HEK293T (cell line): ENCODE results near the gene AMBP.

Experiments used
- CTCF ChIA-PET: fragments of 350-600 bp; formaldehyde crosslinking; extraction: SDS; loops from one replicate; lab custom pipeline; 2021; ENCODE audit warnings: antibody characterized with exemption, inconsistent platforms; lab: Yijun Ruan, JAX
- POLR2A ChIA-PET: fragments of 350-600 bp; formaldehyde crosslinking; extraction: SDS; loops from one replicate; lab custom pipeline; 2020; ENCODE audit warnings: antibody characterized with exemption, inconsistent platforms; lab: Yijun Ruan, JAX
- DNase-seq: peaks from one replicate; pipeline ENCODE4 v3.0.0; 2012; ENCODE audit warnings: mixed read lengths; ENCODE audit errors: extremely low spot score
- ARNT ChIP-seq: fragments of 450-650 bp; IDR thresholded peaks from 2 replicates; pipeline ENCODE4 v1.6.1; 2017; ENCODE audit warnings: mild to moderate bottlenecking
- BHLHE40 ChIP-seq: fragments of 450-650 bp; IDR thresholded peaks from 2 replicates; pipeline ENCODE4 v1.6.1; 2016; ENCODE audit warnings: mild to moderate bottlenecking, moderate library complexity, borderline replicate concordance
- CTBP1 ChIP-seq: fragments of 450-650 bp; IDR thresholded peaks from 2 replicates; pipeline ENCODE4 v1.6.1; 2016; ENCODE audit warnings: borderline replicate concordance
- ELF4 ChIP-seq: fragments of 450-650 bp; IDR thresholded peaks from 2 replicates; pipeline ENCODE4 v1.6.1; 2017; ENCODE audit warnings: antibody characterized with exemption
- FOXA1 ChIP-seq: fragments of 450-650 bp; IDR thresholded peaks from 2 replicates; pipeline ENCODE4 v1.6.1; 2016; ENCODE audit warnings: mild to moderate bottlenecking
- FOXK2 ChIP-seq: fragments of 450-650 bp; IDR thresholded peaks from 2 replicates; pipeline ENCODE4 v1.6.1; 2016; ENCODE audit warnings: mild to moderate bottlenecking
- FOXM1 ChIP-seq: fragments of 450-650 bp; IDR thresholded peaks from 2 replicates; pipeline ENCODE4 v1.6.1; 2017; ENCODE audit warnings: mild to moderate bottlenecking, borderline replicate concordance
- HDGF ChIP-seq: fragments of 450-650 bp; IDR thresholded peaks from 2 replicates; pipeline ENCODE4 v1.6.1; 2017; ENCODE audit warnings: antibody characterized with exemption, borderline replicate concordance
- L3MBTL2 ChIP-seq: fragments of 450-650 bp; conservative IDR thresholded peaks from 2 replicates; pipeline ENCODE4 v1.6.1; 2016; ENCODE audit warnings: mild to moderate bottlenecking
- LEF1 ChIP-seq: fragments of 450-650 bp; IDR thresholded peaks from 2 replicates; pipeline ENCODE4 v1.6.1; 2017; ENCODE audit warnings: mild to moderate bottlenecking, borderline replicate concordance
- NFRKB ChIP-seq: fragments of 450-650 bp; IDR thresholded peaks from 2 replicates; pipeline ENCODE4 v1.6.1; 2016; ENCODE audit warnings: mild to moderate bottlenecking, moderate library complexity
- SP1 ChIP-seq: fragments of 450-650 bp; IDR thresholded peaks from 2 replicates; pipeline ENCODE4 v1.6.1; 2017
- SUZ12 ChIP-seq: fragments of 450-650 bp; IDR thresholded peaks from 2 replicates; pipeline ENCODE4 v1.6.1; 2016; ENCODE audit warnings: mild to moderate bottlenecking
- TARDBP ChIP-seq: fragments of 450-650 bp; IDR thresholded peaks from 2 replicates; pipeline ENCODE4 v1.6.1; 2016
- ZNF384 ChIP-seq: fragments of 450-650 bp; IDR thresholded peaks from 2 replicates; pipeline ENCODE4 v1.6.1; 2016
- TF ChIP-seq, protein P1 (sequence below): fragments of 450-650 bp; IDR thresholded peaks from 2 replicates; pipeline ENCODE4 v1.6.1; 2016

AMBP gene

DNA sequence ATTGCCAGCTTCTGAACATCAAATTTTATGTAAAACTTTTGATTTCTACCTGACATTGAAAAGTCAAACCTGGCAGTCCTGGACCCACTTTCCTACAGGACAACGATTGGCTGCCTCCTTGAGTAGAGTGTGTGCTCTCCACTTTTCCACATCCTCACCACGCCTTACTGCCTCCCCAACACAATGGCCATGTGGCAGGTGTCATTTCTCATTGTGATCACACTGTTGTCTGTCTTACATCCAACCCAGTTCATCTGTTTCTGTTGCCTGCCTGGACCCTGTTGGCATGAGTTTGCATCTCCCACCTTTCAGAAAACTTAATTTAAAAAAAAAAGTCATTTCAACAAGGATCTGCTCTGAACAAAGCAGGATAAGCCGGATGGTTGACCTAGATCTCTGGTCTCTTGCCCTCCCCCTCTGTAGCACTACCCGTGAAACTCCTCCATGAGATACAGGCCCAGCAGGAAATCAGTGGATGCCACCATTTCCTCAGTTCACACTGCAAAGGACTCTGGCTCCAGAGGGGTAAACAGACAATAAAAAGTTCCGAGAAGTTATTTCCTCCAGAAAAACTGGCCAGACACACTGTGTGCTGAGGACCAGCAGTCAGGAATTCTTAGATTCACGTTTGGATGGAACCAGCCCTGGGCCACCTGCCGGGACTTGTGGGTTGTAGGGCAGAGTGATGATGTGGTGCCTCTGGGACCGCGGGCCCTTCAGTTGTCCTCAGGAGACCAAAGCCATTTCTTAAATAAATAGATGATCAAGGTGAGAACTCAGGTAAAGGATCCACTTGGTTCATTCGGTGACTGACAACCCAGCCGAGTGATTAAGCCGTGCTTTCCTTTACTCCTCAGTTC lies 48.6 kb downstream of the AMBP start:
- ChIA-PET POLR2A (no interaction called here), CTCF (no interaction called here)
- no peak for DNase-seq
- TF ChIP-seq FOXA1 (no peak), SP1 (no peak), HDGF (no peak), FOXK2 (no peak), FOXM1 (no peak), ELF4 (no peak), ARNT (no peak), L3MBTL2 (no peak)

DNA sequence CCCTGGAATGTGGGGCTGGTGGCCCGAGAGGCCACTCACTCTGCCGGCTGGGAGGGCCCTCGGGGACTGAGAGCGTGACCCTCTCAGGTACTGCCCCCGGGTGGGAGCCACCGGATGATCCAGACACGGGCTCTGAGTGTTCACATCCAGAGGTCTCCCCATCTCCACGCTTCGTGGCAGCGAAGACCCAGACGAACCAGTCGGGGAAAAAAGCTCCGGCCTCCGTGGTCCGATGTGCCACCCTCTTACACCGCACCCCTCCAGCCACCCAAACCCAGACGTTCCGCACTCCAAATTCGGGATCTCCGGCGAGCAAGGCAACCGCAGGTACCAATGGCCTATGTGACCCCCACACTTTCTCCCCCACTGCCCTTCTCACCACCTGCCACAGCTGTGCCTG lies 49.5 kb downstream of the AMBP start:
- TF ChIP-seq FOXA1 (no peak), NFRKB (no peak), SP1 (no peak), HDGF (no peak), LEF1 (no peak), CTBP1 (no peak), BHLHE40 (no peak), ZNF384 (no peak)
- CTCF ChIA-PET = no interaction called here
- DNase-seq = no peak
- POLR2A ChIA-PET = no interaction called here

DNA sequence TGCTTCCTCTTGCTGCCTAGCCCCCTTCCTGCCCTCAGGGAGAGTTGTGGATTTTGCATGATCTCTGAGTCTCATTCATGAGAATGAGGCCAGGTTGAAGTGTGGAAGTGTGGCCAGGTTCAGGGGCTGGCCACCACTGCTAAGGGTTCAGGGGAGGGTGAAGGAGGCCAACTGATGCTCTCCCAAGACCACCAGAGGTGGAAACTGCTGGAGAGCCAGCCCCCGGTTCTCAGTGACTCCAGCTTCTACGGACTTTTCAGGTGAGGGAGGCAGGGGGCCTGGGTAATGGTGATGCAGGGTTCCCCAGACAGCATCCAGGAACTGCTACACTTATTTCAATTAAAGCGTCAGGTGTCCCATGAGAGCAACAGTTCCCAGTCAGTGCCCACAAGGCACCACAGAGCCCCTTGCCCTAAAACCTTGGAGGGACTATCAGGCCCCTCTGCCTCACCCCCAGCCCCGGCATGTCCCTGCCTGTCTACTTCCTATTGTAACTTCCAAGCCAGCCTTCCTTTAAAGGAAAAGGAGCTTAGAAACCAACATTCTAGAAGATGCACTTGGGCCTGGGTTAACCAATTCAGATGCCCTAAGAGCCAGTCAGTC lies 50.1 kb downstream of the AMBP start:
- POLR2A ChIA-PET = no interaction called here
- no peak for TF ChIP-seq ELF4
- TF ChIP-seq FOXM1 = no peak
- TF ChIP-seq ZNF384 = no peak
- TF ChIP-seq, protein P1, sequence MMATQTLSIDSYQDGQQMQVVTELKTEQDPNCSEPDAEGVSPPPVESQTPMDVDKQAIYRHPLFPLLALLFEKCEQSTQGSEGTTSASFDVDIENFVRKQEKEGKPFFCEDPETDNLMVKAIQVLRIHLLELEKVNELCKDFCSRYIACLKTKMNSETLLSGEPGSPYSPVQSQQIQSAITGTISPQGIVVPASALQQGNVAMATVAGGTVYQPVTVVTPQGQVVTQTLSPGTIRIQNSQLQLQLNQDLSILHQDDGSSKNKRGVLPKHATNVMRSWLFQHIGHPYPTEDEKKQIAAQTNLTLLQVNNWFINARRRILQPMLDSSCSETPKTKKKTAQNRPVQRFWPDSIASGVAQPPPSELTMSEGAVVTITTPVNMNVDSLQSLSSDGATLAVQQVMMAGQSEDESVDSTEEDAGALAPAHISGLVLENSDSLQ = no peak
- TF ChIP-seq TARDBP = no peak
- no peak for TF ChIP-seq CTBP1
- no peak for TF ChIP-seq NFRKB
- no peak for TF ChIP-seq SUZ12
- DNase-seq = no peak
- CTCF ChIA-PET = no interaction called here

DNA sequence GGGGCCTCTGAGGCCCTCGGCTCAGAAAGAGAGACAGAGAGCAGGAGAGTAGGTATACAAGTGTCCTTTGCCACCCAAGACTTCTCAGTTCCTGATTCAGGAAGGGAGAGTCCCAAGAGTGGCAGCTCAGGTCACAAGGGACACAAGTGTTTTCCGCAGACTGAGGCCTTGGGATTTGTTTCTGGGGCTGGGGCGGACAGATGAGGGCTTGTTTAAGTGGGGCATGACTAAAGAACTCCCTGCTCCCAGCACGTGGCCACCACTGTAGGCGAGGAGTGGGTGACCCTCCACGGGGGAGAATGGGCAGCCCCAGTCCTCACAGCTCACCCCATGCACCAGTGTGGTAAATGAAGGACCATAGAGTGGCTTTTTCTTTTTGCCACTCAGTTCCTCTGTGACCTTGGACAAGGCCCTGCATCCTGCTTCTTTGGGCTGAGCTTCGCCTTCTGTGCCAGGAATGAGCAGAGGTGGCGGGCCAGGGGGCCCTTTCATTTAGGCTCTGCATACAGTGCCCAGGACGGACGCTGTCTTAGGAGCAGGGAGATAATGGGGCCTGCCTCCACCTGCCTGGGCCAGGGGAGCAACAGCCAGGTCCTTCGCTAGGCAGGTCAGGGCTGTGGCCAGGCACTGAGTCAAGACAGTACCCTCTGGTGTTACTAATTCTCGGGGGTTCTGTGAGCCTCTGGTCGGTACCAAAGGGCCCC lies 50.8 kb downstream of the AMBP start:
- no peak for TF ChIP-seq FOXA1
- TF ChIP-seq FOXK2 = no peak
- POLR2A ChIA-PET = no interaction called here
- no peak for DNase-seq
- CTCF ChIA-PET = no interaction called here

DNA sequence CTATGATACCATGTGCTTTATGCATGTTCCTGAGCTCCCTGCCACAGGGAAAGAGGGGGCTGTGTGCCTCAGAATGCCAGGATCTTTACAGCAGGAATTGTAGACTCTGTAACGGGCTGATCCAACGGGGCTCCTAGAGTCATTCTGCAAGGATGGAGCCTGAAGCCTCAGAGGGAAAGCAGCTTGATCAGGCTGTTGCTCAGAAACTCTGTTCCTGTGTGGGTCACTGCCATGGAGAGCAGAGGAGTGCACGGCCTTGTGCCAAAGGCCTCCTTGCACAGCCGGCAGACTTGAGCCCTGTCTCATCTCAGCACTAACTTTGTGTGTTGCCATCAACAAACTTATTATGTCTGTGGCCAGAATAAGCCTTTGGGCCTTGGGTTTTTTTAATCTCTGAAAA lies 51.8 kb downstream of the AMBP start:
- TF ChIP-seq LEF1 (no peak), HDGF (no peak), SUZ12 (no peak), ARNT (no peak), NFRKB (no peak), BHLHE40 (no peak), ELF4 (no peak), L3MBTL2 (no peak), FOXK2 (no peak), SP1 (no peak), ZNF384 (no peak), FOXM1 (no peak), FOXA1 (no peak), CTBP1 (no peak), TARDBP (no peak)
- TF ChIP-seq, protein P1 = no peak
- ChIA-PET CTCF (no interaction called here), POLR2A (no interaction called here)
- DNase-seq = no peak

DNA sequence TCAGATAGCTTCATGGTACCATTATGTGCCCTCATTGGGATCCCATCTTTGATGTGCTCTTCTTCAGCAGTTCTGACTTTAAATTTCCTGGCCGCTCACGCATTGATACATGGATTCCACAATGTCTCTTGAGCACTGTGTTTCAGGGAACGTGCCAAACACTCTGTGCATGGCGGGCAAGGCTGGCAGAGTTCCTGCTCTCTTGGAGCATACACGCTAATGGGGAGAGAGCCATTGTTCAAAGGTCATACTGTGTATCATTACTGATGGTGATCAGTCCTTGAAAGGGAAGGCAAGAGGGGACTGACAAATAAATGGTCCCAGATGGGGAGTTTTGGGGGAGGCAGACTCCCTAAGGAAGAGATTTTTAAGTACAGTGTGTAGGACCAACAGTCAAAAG lies 52.3 kb downstream of the AMBP start:
- no peak for DNase-seq
- TF ChIP-seq ARNT = no peak
- TF ChIP-seq CTBP1 = no peak
- TF ChIP-seq NFRKB = no peak
- TF ChIP-seq SP1 = no peak
- no peak for TF ChIP-seq TARDBP
- TF ChIP-seq BHLHE40 = no peak
- no peak for TF ChIP-seq LEF1
- no peak for TF ChIP-seq FOXA1
- TF ChIP-seq L3MBTL2 = no peak
- TF ChIP-seq FOXK2 = no peak
- TF ChIP-seq FOXM1 = no peak
- TF ChIP-seq SUZ12 = no peak
- TF ChIP-seq HDGF = no peak
- TF ChIP-seq ZNF384 = no peak
- no peak for TF ChIP-seq ELF4
- TF ChIP-seq, protein P1 = no peak
- ChIA-PET CTCF (no interaction called here), POLR2A (no interaction called here)
